PFSK-1 (cell line): Measurements from ENCODE around the gene ARHGEF2.

Experiments used
- POLR2AphosphoS5 ChIP-seq: IDR thresholded peaks from 2 replicates; pipeline ENCODE4 v1.6.1; 2012; ENCODE audit warnings: low read depth, mild to moderate bottlenecking, control low read depth, low read length, moderate library complexity
- REST ChIP-seq, 2 experiments: IDR thresholded peaks; 2 replicates each; pipeline versions ENCODE4 v1.6.1 to v1.8.0; 2011 to 2012; ENCODE audit warnings: low read depth in 2 of 2, low read length in 2 of 2, control low read depth in 1 of 2, inconsistent platforms in 1 of 2, mild to moderate bottlenecking in 1 of 2, moderate library complexity in 1 of 2; ENCODE audit not compliant: insufficient read depth in 1 of 2
- TAF1 ChIP-seq: IDR thresholded peaks from 2 replicates; pipeline ENCODE4 v1.6.1; 2012; ENCODE audit warnings: low read length, control low read depth, borderline replicate concordance; ENCODE audit not compliant: insufficient read depth

GRCh38 chr1:155898888-155899287, 79.5 kb downstream of the ARHGEF2 start:
- TF ChIP-seq POLR2AphosphoS5 (no peak), TAF1 (no peak), REST (IDR thresholded peaks at IDR 0.05; ENCODE audit: insufficient read depth in 1 of 2, low read depth in 2 of 2, low read length in 2 of 2) (no peak)
